SW480 (cell line): ENCODE measurements around the gene SPAG4.

Experiments used
- DNase-seq: peaks from one replicate; pipeline ENCODE4 v3.0.0-alpha.2; 2016; ENCODE audit warnings: low spot score

Gene SPAG4

GRCh38 chr20:35599776-35600120, 15.9 kb upstream of the SPAG4 start:
- DNase-seq: no peak

DNA sequence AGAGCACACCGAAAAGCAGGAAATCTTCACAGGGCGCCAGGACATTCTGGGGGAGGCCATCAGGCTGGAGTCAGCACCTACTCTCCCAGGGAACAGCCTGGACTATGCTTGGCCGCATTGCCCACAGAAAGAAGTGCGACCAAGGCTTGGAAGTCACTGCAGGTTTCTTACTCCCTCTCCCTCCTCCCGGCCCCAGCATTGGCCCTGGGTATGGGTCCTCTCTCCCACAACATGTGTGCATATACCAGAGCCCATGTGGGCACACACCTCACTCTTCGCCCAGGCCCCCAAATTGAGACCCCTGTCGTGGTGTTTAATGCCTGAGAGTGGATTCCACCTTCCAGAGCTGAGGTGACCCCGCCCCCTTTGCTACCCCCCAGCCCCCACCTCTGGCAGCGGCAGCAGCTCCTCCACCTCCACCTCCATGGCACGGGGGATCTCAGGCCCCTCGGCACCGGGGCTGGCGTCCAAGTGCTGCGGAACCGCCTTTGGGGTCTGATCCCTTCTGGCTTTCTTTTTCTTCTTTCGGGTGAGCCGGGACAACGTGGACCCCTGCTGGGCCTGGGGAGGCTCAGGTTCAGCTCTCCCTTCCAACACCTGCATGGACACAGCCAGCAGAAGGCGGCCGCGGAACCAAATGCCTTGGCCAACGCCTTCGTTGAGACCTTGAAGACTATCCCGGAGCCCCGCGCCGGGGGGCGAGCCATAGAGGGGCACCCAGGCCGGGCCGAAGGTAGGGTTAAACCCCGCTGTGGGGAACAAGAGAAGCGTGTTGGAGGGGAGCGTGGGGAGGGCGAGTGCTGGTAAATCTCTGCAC, 15.2 kb upstream of the SPAG4 start:
- DNase-seq: no peak

DNA sequence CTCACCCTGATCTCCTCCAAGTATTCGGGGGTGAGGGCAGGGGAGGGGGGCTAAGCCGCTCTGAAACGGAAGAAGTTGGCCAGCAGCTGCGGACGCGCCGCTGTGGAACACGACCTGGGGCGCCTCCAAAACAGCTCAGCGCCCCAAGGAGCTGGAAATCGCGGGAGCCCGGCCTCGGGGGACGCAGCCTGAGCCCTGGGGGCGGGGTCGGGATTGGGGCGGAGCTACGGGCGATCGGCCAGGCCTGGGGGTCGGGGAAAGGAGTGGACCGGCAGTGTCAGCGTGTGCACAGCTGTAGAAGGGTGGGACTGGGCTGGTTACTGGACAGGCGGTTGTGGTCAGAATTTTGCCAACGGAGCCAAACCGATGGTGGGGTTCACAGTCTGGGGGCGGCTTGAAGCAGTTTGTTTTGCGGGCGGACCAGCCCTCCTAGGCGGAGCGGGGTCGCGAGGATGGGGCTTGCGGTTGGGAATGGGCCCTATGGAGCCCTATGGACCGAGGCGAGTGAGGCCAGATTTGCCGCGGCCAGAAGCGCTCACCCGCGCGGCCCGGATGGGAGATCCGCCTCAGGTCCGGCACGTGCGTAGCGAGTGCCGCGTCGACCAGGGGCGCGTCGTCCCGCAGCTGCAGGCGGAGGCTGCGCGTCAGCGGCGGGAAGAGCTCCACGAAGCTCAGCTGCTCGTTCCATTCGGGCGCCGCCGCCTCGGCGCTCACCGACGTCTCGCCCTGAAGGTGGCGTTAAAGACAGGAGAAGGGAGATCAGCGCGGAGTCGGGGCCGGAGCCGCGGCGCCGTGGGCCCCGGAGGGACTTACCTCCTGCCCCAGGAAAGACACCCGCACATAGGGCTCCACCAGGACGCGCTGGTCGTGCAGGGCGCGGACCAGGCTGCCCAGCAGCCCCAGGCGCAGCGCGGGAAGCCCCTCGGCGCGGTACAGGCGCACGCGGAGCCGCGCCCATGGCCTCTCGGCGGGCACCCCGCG, 14.3 kb upstream of the SPAG4 start:
- peak; percentile 78 for DNase-seq

DNA sequence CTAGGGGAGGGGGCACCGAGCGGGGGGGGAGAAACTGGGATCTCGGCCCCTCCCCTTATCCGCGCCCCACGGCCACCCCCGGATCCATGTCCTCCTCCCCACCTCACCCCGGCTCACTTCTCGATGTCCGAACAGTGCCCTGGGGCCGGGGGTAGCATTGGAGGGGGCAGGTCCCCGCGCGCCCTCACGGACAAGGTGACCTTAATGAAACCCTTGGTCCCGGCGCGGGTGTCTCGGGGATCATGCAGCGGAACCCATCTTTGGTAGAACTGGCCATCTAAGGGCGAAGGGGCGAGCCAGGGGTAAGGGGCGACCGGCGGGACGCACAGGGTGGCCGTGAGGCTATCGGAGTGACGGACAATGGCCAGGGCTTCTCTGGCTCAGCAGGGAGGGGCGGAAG, 13.6 kb upstream of the SPAG4 start:
- DNase-seq: no peak

GRCh38 chr20:35602851-35603495, 12.7 kb upstream of the SPAG4 start:
- DNase-seq: no peak

DNA sequence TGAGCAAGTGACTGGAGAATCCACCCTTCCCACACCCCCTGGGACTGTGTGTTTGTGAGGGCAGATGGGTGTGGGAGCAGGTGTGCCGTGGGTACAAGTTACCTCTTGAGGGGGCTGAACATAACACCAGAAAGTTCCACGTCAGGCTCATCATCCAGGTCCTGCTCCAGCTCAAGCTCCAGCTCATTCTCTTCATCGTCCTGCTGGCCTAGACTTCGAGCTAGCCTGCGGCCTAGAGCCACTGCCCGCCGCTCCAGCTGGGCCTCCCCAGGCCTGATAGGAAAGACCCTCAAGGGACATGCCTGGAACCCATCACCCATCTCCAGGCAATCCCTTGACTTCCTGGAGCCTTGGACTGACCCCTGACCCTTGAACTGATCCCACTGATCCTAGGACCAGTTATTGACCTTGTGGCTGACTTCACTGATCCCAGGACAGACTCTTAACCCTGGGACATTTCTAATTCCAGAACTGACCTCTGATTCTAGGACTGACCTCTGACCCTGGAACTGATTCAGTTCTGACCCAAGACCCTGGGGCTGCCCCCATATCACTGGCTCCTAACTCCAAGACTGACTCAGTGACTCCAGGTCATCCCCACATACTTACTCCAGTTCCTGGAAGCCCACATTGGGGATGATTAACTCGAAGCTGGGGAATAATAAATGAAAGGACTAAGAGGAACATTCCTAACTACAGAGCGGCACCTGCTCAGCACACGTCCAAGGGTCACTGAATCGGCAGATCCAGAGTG, 11.8 kb upstream of the SPAG4 start:
- no peak for DNase-seq

GRCh38 chr20:35604449-35604747, 11.2 kb upstream of the SPAG4 start:
- DNase-seq: peak; percentile 53

DNA sequence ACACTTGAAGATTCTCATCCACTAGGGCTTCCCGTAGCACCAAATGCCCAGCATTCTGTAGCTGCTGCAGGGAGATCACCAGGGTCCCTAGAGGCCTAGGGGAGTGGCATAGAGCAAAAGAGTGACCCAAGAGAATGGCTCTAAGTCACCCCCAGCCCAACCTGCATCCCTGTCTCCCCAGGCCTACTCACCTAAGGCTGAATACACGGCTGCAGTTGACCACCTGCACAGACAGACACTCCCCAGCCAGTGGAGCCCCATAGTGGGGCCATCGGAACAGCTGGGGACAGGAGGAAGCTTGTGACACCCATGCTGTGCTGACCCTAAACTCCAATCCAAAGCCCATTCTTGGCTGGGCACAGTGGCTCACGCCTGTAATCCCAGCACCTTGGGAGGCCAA, 9.5 kb upstream of the SPAG4 start:
- DNase-seq: no peak

DNA sequence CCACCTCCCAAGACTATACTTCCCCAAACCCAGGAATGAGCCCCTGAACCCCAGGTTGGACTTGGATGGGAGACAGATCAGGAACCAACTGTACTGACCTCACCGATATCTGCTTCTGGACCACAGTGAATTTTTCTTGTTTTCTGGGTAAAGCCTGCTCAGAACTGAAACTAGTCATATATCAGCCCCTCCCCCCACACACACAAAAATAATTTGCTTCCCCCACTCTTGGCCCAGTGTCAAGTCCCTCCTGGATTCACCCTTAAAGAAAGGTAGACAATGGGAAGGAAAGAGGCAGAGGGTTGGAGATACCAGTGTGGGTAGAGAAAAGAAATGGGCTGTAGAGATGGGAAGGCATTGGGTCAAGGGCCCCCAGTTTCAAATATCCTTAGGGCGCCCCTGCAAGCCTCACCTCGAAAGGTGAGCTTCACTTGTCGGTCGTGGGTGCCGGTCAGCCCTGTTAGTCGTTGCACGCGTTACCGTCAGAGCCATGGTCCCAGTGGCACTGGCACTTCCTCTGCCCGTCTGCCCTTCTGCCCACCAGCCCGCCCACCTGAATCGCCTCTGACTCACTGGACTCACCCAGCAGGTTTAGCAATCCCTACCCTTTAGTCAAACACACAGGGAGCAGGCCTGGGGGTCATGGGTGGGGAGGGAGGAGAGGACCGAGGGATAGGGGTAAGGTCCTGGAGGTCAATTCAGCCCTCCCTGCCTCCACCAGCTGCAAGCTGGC, 8.5 kb upstream of the SPAG4 start:
- DNase-seq: no peak

DNA sequence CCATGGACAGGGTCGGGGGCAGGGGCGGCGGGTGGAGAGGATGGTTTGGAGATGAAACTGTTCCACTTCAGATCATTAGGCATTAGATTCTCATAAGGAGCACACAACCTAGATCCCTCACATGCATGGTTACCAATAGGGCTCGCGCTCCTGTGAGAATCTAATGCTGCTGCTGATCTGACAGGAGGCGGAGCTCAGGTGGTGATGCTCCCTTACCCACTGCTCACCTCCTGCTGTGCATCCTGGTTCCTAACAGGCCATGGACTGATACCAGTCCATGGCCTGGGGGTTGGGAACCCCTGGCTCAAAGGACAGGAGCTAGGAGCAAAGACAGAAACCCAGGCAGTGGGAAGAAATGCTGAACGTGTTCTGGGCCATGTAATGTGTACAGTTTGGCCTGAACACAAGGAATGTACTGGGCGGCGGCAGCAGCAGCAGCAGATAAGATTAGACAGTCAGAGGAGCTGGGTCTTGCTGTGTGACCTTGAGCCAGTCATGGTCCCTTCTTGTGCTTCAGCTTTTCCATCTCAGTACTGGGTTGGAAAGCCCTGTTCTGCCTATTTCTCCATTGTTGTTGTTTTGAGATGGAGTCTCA, 4.7 kb upstream of the SPAG4 start:
- DNase-seq: no peak

DNA sequence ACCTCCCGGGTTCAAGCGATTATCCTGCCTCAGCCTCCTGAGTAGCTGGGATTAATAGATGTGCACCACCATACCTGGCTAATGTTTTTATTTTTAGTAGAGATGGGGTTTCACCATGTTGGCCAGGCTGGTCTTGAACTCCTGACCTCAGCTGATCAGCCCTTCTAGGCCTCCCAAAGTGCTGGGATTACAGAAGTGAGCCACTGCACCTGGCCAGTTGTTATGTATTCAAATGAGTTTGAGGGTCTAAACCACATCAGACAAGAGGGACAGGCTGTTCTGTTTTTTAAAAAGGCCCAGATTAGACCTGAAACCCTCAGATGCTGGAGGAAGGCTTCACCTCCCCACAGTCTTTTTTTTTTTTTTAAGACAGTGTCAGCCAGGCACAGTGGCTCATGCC, 4.1 kb upstream of the SPAG4 start:
- no peak for DNase-seq

- peak; percentile 100 for DNase-seq
Measured at GRCh38 chr20:35616465-35617396, 1.1 kb downstream of the SPAG4 start.

GRCh38 chr20:35617397-35618262, 2.0 kb downstream of the SPAG4 start:
- peak; percentile 77 for DNase-seq

DNA sequence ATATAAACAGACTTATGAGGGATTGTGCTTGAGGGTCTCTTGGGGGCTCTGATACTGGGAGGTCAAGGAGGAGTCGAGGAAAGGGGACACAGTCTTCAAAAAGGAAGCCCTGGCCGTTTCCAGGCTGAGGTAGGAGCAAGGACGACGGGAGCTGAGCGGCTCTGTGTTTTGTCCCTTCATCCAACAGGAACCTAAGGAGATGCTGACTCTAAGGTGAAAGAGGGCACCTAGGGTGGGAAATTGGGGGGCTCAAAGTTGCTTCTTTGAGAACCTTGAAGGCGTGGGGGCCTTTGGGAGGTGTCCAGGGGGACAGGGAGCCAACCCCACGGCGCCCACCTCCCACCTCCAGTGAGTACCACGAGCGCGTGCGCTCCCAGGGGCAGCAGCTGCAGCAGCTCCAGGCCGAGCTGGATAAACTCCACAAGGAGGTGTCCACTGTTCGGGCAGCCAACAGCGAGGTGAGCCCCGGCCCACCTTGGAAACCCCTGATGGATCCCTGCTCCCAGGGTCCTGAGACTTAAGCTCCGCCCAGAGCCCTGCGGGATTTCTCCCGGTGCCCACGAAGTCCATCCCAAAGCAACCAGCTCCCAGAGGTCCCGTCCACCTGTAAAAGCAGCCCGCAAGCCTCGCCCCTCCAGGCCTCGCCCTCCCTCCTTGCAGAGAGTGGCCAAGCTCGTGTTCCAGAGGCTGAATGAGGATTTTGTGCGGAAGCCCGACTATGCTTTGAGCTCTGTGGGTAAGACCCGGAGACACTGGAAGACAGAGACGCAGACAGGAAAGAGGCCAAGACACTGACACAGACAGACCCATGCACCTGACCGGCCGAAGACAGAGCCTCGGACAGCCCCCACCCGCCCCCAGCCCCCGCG, 2.9 kb downstream of the SPAG4 start:
- DNase-seq: peak; percentile 64

- peak; percentile 94 for DNase-seq
Measured at GRCh38 chr20:35619196-35620095, 3.8 kb downstream of the SPAG4 start.

- no peak for DNase-seq
Measured at GRCh38 chr20:35620818-35621559, 5.4 kb downstream of the SPAG4 start.
